Activated T-cell treated with anti-CD3 and anti-CD28 coated beads for 1 hour (primary cell): ENCODE data around the gene GRAMD2B.

Experiments
- DNase-seq: peaks from one replicate; pipeline ENCODE4 v3.0.0-alpha.2; 2020; ENCODE audit warnings: low read depth

Gene GRAMD2B

DNA sequence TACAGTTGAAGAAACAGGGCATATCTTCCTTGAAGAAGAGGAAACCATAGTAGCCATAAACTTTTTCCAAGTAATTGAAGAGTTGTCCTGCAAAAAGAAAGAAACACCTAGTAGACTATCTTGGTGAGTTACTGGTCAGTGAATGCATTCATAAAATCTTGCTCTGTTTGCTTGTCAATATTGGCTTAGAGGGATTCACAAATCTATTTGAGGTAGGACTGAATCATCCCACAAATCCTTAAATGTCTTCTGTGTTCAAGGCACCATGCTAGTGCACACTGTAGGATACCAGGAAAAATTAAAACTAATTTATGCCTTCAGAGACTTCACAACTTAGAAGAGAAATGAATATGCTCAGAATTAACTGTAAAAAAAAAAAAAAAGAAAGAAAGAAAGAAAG is 57.6 kb downstream of the GRAMD2B start:
- no peak for DNase-seq

DNA sequence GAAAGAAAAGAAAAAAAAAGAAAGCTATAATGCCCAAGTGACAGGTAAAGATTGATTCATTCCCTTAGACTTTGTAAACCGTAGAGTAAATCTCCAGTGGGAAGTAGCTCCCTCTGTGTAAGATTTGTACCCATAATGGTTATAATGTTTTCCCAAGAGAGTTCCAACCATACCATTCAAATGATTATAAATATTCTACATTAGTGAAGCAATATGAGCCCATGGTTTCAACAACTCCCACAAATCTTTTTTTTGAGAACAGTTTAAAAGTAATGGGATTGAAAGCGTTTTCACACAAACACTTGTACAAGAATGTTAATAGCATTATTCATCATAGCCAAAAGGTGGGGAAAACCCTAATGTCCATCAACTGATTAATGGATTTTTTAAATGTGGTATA is 58.0 kb downstream of the GRAMD2B start:
- DNase-seq, result no peak

DNA sequence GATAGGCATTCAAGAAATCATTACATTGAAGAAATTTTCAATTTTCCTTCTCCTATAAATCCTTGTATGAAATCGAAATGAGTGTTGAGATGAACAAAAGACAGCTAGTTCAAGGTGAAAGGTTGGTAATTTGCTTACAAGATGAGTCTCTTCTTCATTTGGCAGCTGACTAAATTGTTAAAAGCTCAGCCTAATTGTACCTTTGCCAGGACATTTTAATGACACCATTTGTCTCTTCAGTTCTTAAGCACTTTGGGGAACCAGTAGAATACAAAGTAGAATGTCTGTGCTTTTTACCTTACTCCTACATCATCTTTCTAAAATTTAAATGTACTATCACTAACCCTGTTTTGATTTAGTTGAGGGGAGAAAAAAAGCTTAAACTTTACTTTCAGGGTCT is 59.4 kb downstream of the GRAMD2B start:
- no peak for DNase-seq

DNA sequence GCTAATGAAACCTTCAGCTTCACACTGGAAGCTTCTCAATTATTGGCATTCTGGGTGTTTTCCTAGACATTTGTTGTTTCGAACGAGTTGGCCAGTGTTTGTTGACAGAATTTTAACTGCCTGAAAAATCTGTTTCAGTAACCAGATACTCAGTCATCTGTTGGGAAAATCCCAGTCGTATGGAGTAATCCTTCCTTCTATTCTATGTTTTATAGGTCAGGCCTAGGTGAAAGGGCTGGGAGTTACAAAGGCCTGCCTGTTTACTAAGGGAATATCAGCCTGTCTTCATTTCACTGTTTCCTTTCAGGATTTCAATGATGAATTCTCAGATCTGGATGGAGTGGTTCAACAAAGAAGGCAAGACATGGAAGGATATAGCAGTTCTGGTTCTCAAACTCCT is 59.9 kb downstream of the GRAMD2B start:
- DNase-seq, result no peak

DNA sequence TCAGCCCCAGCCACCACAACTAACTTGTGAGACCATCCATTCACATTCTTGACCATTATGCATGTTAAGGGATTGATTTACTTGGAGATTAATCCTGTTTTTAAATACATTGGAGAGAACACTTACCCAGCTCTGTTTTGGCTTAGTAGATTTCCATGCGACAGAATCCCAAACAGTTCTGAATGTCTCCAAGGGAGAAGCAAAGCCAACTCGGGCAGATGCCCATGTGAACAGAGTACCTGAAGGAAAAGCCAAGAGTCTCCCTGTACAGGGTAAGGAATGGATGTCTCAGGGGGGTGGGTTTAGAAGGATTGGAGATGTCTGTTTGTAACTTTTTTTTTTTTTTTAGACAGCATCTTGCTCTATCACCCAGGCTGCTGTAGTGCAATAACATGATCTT is 61.0 kb downstream of the GRAMD2B start:
- no peak for DNase-seq

DNA sequence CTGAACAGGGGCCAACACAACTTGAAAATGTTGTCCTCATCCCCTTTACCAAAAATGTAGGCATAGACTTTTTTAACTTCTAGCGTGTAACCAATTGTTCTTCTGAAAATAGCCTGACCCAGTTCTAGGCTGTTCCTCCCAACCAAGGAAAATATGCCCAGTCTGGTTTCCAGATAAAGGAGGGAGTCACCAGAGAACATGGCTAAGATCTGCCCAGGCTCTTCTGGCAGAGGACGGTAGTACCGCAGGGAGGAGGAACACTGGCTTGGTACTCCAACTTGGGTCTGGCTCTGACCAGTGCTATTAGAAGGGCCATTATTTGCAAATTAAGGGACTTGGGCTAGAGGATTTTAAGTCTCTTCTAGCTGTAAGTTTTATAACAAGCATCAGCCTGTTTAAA is 63.1 kb downstream of the GRAMD2B start:
- no peak for DNase-seq

DNA sequence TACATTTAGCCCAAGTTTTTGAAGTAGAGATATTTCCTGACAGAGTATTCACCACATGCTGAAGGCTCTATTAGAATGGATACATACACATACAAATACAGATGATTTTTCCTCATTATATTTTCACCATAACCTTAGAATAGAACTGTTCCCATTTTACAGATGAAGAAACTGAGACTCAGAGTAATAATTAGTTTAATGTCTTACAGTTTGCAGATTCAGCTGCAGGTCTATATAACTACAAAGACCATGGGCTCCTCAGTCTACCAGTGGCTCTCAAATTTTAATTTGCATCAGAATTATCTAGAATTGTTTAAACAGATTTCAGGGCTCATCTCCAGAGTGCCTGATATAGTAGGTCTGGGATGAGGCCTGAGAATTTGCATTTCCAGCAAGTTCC is 64.4 kb downstream of the GRAMD2B start:
- no peak for DNase-seq

DNA sequence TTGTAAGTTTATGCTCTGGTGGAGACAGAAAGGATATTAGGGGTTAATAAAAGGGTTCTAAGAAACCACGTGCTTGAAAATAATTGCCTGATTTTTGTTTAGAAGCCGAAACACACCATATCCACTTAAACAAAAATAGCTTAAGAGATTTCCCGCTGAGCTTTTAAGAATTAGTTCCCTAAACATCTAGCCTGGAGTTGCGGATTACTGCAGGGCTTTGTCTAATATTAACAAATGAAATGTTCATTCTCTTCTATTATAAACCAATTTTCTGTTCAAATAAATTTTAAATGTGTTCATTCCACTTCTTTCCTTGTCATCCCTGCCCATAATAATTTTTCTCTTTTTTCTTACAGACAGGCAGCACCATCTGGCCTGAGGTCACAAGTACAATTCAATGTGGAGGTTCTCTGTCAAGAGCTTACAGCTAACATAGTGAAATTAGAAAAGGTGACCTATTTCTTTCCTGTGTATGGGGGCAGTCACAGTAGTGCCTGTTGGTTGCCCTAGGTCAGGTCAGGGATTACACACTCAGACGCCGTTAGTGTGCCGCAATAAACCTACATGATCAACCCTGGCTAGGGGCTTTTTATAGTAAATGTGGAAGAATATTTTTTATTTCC is 65.3 kb downstream of the GRAMD2B start:
- no peak for DNase-seq

DNA sequence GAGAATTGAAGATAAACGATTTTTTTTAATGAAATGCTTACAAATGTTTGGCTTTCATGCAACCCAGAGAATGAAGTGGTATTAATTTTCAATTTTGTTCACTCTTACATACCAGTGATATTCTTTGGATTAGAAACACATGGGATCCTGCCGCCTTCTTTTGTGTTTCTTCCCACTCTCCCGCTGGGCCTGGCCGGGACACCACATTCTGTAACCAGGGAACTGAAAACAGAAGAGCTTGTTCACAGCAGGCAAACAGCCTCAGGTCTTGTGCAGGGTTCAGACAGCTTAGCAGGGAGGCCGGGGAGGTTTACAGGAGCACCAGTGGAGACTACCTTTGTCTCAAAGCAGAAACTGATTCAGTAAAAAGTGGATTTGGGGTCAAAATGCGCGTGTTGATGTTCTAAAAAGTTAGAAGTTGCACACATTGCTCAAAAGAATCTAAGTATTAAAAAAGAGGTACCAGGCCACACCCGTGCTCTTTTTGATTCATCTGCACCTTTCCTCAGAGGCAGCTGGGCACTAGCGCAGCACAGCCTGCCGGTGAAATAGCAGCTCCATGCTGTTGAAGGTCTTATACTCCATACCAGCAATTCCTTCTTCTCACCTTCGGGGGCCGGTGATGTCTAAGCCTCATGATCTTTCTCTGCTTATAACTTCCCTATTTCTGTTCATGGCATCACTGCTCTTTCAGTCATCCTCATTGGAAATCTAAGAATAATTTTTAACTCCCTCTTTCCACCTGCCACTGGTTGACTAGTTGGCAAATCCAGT is 67.1 kb downstream of the GRAMD2B start:
- no peak for DNase-seq

DNA sequence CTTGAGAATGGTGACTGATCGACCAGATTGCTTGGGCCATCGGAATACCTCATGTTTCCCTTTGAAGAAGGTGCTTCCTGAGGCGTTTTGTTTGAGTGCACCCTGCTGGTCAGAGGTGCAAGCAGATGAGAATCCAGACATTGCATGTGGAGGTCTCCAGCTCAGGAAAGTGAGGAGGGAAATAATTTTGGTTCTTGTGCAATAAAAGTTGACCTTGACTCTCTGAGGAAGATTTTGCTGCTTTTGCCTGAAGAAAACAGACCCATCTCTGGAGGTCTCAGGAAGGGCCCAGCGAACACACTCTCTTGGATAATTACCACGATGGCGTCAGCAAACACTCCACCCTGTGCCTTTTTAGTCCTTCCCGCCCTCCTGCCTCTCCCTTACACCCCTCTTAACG is 69.7 kb downstream of the GRAMD2B start:
- DNase-seq, result no peak

DNA sequence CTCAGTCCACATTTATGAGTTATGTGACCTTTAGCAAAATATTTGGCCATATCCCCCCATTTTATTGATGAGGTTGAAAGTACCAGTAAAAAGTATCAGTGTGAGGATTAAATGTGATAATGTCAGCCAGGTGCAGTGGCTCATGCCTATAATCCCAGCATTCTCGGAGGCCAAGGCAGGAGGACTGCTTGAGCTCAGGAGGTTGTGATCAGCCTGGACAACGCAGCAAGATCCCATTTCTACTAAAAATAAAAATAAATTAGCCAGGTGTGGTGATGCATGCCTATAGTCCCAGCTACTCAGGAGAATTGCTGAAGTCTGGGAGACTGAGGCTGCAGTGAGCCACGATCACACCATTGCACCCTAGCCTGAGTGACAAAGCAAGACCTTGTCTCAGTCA is 71.2 kb downstream of the GRAMD2B start:
- DNase-seq, result no peak

DNA sequence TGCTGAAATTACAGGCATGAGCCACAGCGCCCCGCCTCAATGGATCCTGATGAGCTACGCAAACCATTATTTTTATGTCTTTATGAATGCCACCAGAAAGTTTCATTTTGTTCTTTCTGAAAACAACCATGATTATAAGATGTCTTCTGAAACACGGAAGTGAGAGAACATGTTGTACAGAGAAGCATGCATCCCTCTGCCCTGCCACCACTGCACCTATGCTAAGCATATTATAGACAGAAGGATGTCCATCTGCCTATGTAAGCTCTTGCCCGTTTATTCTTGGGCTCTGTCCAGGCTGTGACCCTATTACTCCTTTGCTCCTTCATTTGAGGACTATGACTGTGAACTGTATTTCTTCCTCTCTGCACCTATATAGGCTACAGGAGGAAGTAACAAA is 74.3 kb downstream of the GRAMD2B start:
- DNase-seq, result no peak

DNA sequence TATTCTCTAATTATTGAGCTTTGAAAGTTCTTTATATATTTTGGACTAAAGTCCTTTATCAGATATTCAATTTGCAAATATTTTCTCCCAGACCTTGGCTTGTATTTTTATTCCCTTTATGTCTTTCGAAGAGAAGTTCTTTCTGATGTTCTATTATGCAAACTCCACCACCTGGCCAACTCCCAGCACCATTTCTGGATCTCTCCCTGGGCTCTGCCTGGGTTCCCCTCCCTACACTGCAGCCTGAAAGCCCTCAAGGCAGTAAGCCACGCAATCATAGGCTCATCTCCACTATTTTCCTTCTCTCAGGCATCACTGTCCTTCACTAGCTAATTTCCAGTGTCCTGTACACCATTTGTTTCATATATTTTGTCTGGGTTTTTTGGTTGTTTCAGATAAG is 76.1 kb downstream of the GRAMD2B start:
- no peak for DNase-seq

DNA sequence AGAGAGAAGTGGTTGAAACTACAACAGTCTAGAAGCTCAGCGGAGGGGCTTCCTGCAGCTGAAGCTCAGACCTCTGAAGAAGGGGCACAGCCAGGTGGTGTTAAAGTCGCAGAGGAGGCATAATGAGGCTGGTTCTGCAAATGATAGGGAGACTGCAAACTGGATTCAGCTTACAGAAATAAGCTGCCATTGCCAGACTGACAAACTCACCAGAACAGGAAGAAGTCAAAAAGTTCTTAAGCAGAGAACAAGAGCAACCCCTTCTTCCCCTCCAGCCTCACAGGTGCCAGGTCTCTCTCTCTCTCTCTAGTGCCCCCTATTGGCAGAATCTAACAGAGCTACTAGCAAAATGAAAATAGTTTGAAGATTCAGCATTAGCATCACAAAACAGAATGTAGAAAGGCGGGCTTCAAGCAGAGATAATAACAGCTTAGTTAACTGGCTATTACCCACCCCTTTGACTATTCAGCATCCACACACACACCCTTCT is 76.7 kb downstream of the GRAMD2B start:
- no peak for DNase-seq

DNA sequence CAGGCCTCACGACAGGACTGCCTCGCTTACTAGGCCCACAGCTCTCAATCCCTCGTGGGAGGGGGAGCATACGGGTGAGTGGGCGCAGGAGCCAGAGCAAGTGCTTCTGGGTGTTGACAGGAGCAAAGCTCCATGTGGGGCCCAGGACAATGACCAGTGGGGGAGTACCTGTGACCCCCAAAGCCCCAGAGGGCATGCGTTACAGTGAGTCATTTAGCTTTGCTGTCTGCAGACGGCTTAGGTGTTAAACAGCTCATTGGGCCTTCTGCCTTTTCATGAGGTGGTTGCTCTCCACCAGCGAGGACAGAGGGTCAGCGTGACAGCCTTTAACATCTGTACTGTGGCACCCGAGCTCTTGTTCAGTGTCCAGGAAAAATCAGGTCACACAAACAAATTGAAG is 78.2 kb downstream of the GRAMD2B start:
- DNase-seq, result no peak

DNA sequence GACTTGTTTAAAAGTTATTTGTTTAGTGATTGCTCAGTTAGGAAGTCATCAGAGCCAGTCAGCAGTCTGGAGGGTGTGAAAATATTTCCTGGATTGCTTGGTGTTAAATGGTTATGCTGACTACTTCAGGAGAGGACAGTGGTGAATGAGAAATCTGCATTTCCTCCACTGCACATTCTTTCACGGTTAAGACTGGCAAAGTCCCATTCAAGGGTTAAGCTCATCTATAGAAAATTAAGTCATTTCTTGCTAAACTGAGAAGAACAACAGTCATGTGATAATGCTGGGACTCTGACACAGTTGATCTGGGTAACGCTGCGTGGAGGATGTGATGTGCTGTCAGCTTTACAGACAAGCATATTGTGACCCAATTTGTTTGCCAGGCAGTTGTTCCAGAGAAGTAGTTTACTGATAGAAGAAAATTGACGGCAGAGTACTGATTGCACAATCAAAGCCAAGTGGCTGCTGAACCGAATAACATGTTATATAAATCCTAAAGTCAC is 80.4 kb downstream of the GRAMD2B start:
- DNase-seq, result no peak

DNA sequence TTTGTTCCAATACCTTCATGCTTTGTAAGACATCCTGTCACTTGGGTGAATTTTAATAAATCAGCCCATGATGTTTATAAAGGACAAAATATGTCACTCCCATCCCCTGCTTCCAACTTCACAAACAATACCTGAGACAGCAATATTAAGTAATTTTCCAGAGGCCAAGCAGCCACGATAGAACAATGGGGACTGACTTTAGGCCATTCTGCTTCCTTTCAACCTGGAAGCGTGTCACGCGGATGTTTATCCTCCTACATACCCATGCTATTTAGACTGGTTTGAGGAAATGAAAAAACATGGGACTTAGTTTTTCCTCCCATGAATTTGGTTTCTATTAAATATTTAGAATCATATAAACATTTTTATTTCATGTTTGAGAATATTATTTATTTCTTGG is 82.9 kb downstream of the GRAMD2B start:
- DNase-seq, result no peak

DNA sequence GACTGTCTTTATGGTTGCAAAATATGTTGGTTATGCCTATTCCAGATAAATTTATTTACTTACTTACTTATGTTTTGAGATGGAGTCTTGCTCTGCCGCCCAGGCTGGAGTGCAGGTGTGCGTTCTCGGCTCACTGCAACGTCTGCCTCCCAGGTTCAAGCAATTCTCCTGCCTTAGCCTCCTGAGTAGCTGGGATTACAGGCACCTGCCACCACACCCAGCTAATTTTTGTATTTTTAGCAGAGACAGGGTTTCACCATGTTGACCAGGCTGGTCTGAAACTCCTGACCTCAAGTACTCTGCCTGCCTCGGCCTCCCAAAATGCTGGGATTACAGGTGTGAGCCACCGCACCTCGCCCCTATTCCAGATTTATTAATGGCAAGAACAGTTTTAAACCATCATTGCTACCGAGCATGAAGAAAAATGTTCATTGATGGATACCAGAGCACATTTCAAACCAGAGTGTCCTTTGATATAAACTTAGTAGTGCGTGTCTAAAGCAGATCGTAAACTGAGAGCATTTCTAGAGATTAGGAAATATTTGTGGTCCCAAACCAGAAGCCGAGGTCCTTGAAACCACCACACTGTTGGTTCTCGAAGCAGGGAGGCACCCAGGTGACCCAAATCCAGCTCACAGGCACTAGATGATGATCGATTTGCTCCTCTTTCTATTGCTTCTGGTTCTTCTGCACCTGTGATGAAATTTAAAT is 85.2 kb downstream of the GRAMD2B start:
- DNase-seq, result no peak

DNA sequence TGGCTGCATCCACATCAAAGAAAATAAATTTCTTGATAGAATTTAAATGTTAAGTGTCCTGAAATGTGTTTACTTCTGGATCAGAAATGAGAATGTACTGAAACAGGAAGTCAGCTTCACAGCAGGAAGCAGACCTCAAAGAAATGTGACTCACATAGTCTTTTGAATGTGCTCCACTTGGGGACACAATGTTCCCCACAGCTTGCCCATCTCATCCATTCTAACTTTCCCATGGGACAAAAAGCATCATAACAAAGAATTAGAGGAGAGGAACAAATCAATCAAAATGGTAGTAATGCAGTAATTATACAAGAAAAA is 85.7 kb downstream of the GRAMD2B start:
- DNase-seq, result no peak

DNA sequence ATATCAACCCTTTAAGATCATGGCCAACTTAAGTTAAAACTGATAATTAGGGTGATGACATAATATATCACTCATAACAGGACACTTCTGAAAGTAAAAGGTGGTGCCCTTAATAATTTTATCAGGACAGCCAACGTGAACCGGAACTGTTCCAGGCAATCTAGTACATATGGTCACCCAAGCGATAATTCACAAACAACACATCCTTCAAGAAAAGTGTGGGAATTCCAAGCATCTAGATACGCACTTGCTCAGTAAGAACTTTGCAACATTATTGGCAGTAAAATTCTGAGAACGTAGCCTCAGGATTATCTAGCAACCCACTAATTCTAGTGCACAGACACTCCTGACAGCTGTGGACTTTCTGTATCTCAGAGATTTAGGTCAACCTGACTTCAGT is 86.1 kb downstream of the GRAMD2B start:
- DNase-seq, result no peak

DNA sequence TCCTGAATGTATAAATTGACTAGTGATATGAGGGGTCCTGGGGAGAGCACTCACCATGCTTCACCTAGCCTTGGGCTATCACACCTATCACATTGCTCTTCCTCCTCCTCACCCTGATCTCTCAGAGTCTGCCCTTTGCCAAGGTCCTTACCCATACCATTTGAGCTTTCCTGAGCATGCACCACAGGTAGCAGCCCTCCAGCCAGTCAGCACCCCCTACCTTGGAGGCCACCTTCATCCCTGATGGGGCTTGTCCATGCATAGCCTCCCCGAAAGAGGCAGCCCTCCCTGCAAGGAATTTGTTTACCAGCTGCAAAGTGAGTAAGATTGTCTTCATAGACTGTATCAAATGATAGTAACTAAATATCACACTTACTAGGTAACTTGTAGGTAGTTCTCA is 88.8 kb downstream of the GRAMD2B start:
- no peak for DNase-seq

DNA sequence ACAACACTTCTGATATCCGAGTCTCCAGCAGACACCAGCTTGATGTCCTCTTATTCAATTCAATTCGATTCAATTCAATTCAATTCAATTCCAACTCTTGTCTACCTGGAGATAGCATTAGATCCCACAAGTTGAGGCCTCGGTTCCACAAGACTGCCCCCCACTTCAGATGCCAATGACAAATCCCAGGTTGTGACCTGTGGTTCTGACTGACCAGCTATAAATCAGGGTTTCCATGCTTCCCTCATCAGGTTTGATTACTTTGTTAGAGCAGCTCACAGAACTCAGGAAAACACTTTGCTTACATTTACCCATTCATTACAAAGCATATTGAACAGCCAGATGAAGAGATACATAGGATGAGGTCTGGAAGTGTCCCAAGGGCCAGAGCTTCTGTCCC is 89.2 kb downstream of the GRAMD2B start:
- DNase-seq, result no peak

DNA sequence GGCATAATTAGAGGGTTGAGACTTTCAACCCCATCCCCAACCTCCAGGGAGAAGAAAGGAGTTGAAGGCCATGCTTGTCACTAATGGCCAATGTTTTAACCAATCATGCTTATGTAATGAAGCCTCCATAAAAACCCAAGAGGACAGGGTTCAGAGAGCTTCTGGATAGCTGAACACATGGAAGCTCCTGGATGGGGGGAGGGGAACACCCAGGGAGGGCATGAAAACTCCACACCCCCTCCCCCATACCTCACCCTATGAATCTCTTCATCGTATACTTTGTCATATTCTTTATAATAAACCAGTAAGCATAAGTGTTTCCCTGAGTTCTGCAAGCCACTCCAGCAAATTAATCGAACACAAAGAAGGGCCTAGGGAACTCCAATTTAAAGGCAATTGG is 90.1 kb downstream of the GRAMD2B start:
- DNase-seq, result no peak
